Osteocyte (in vitro differentiated cells): ENCODE results near the gene CDK2AP2. TPM values are rescaled to one million over a fixed set of nuclear protein-coding genes. Genes with fewer than 3 reads are reported as not detected.

Source experiments
- DNase-seq: peaks from one replicate; pipeline ENCODE4 v3.0.0; 2021; ENCODE audit warnings: mixed read lengths; ENCODE audit not compliant: unreplicated experiment; ENCODE audit errors: extremely low spot score
- H3K27ac Mint-ChIP-seq: one replicate; pipeline ENCODE4 v1.8.0; 2021; ENCODE audit warnings: mild to moderate bottlenecking, mixed read lengths; ENCODE audit not compliant: unreplicated experiment
- H3K27me3 Mint-ChIP-seq: one replicate; pipeline ENCODE4 v1.8.0; 2021; ENCODE audit warnings: mixed read lengths; ENCODE audit not compliant: unreplicated experiment
- H3K36me3 Mint-ChIP-seq: one replicate; pipeline ENCODE4 v1.8.0; 2021; ENCODE audit warnings: mixed read lengths; ENCODE audit not compliant: unreplicated experiment
- H3K4me1 Mint-ChIP-seq: one replicate; pipeline ENCODE4 v1.8.0; 2021; ENCODE audit warnings: mixed read lengths; ENCODE audit not compliant: unreplicated experiment
- H3K4me3 Mint-ChIP-seq: one replicate; pipeline ENCODE4 v1.8.0; 2021; ENCODE audit warnings: mild to moderate bottlenecking, moderate library complexity, mixed read lengths; ENCODE audit not compliant: unreplicated experiment
- H3K9me3 Mint-ChIP-seq: one replicate; pipeline ENCODE4 v1.8.0; 2021; ENCODE audit warnings: mixed read lengths; ENCODE audit not compliant: unreplicated experiment
- CTCF ChIP-seq: fragments of 200-600 bp; sonication (generic); IDR thresholded peaks from 2 replicates; pipeline ENCODE4 v1.5.0; 2021; ENCODE audit warnings: antibody characterized with exemption, mild to moderate bottlenecking, moderate library complexity
- total RNA-seq: library from RNA; stranded (reverse); gene quantifications from 2 replicates; pipeline ENCODE4 v1.2.1, GENCODE V29; 2021

CDK2AP2 gene
- total RNA-seq, 1 donor from 2014 or later = 37.4 TPM

- Mint-ChIP-seq H3K4me3 (peak overlapping the region; percentile 73), H3K4me1 (peaks cover 38% of the 10 kb centered on the region), H3K9me3 (no peaks in the 10 kb centered on the region), H3K36me3 (no peaks in the 10 kb centered on the region), H3K27ac (peak overlapping the region; percentile 93), H3K27me3 (peaks cover 16% of the 10 kb centered on the region)
- no peak for DNase-seq
- no peak for TF ChIP-seq CTCF
Measured at GRCh38 chr11:67506426-67507051, 1.4 kb downstream of the CDK2AP2 start.

GRCh38 chr11:67505605-67506396 is 2.2 kb downstream of the CDK2AP2 start:
- H3K27ac Mint-ChIP-seq = peak overlapping the region; percentile 93

GRCh38 chr11:67504950-67505581 is 2.9 kb downstream of the CDK2AP2 start, which contains the start of gene PITPNM1:
TSS of gene PITPNM1 (minus strand) at chr11:67505363. CDS start at chr11:67504180, 1,183 bp downstream.
- H3K9me3 Mint-ChIP-seq = no peaks in the 10 kb centered on the region
- no peak for TF ChIP-seq CTCF
- no peak for DNase-seq
- H3K27me3 Mint-ChIP-seq = peaks cover 4% of the 10 kb centered on the region
- peak within 1 kb of the TSS; percentile 93 for H3K27ac Mint-ChIP-seq
- peaks cover 5% of the 10 kb centered on the region for H3K36me3 Mint-ChIP-seq
- peak within 1 kb of the TSS; percentile 82 for H3K4me3 Mint-ChIP-seq
- H3K4me1 Mint-ChIP-seq = peaks cover 38% of the 10 kb centered on the region

More at GRCh38 chr11:67505605-67506396, 2.2 kb downstream of the CDK2AP2 start:
- peak; percentile 96 for TF ChIP-seq CTCF
- H3K27me3 Mint-ChIP-seq = peaks cover 10% of the 10 kb centered on the region
- peak; percentile 95 for DNase-seq
- H3K9me3 Mint-ChIP-seq = no peaks in the 10 kb centered on the region
- H3K4me1 Mint-ChIP-seq = peaks cover 38% of the 10 kb centered on the region
- H3K36me3 Mint-ChIP-seq = peaks cover 5% of the 10 kb centered on the region
- H3K4me3 Mint-ChIP-seq = peak overlapping the region; percentile 73

GRCh38 chr11:67504005-67504949 is 3.7 kb downstream of the CDK2AP2 start:
- Mint-ChIP-seq H3K27ac (peak overlapping the region; percentile 77), H3K4me3 (peak overlapping the region; percentile 82), H3K36me3 (peaks cover 7% of the 10 kb centered on the region), H3K4me1 (peaks cover 38% of the 10 kb centered on the region), H3K9me3 (no peaks in the 10 kb centered on the region), H3K27me3 (no peaks in the 10 kb centered on the region)
- no peak for DNase-seq
- TF ChIP-seq CTCF = no peak
